ENCODE measurements around the gene AIRE.

The AIRE gene

DNA sequence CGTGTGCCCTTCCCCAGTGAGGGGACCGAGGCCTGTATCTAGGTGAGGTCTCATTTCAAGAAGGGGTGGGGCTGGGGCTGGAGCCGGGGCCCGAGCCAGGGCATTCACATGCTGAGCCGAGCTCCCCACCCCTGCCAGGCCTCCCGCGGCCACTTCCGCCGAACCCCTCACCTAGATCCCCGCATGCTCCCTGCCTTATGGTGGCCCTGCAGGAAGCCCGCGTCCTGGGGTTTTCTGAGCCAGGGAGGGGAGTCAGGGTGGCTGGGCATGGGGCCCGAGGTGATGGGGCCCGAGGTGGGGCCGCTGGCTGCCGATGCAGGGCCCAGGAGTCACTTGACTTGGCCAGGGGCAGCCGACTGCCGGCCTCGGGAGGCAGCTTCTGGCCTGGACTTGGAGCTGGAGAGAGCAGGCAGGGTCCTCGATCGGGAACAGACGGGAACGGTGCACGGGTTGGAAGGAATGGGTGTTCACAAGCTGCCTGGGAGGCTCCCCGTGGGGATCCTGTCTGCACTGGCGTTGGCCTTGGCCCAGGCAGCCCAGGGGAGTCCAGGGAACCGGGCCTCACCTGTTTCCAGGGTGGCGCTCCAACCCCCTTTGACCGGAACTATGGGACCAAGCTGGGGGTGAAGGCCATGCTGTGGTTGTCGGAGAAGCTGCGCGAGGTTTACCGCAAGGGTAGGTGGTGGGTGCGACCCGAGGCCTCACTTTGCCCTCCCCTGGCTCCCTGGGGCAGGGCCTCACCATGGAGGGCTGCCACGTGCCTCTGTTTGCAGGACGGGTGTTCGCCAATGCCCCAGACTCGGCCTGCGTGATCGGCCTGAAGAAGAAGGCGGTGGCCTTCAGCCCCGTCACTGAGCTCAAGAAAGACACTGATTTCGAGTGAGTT lies 40.0 kb downstream of the AIRE start:
- Histone ChIP-seq H3K4me1 (ENCODE audit: control insufficient read depth in 1 of 2, insufficient read depth in 1 of 2, low read depth in 1 of 2, low read length in 1 of 2) (peaks cover 10% of the 10 kb centered on the region in 2 experiments), H3K27ac (no peak overlapping the region), H3K9me3 (no peaks in the 10 kb centered on the region), H3K4me3 (ENCODE audit: low read depth in 1 of 2, low read length in 1 of 2) (no peak overlapping the region), H3K36me3 (peaks cover 71% of the 10 kb centered on the region), H3K27me3 (no peaks in the 10 kb centered on the region)
- TF ChIP-seq, protein P1, sequence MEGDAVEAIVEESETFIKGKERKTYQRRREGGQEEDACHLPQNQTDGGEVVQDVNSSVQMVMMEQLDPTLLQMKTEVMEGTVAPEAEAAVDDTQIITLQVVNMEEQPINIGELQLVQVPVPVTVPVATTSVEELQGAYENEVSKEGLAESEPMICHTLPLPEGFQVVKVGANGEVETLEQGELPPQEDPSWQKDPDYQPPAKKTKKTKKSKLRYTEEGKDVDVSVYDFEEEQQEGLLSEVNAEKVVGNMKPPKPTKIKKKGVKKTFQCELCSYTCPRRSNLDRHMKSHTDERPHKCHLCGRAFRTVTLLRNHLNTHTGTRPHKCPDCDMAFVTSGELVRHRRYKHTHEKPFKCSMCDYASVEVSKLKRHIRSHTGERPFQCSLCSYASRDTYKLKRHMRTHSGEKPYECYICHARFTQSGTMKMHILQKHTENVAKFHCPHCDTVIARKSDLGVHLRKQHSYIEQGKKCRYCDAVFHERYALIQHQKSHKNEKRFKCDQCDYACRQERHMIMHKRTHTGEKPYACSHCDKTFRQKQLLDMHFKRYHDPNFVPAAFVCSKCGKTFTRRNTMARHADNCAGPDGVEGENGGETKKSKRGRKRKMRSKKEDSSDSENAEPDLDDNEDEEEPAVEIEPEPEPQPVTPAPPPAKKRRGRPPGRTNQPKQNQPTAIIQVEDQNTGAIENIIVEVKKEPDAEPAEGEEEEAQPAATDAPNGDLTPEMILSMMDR (IDR thresholded peaks at IDR 0.05): no peak

DNA sequence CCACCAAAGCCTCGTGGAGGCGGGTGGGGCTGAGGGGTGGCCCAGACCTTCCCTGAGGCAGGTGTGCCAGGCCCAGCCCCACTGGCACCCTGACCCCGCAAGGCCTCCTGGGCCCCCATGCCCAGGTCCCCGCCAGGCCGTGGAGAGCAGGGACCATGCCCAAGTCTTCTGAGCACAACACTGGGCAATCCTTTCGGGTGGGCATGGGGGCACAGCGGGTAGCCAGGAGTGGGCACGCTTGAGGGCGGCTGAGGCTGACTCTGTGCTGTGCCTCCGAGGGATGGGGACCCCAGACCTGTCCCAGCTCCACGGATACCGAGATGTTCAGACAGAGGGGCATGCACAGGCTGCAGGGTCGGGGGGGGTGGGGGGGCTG lies 40.6 kb downstream of the AIRE start:
- no peak overlapping the region for H3K4me3 ChIP-seq (ENCODE audit: low read depth in 1 of 2, low read length in 1 of 2)
- H3K4me1 ChIP-seq (ENCODE audit: control insufficient read depth in 1 of 2, insufficient read depth in 1 of 2, low read depth in 1 of 2, low read length in 1 of 2): peaks cover 10% of the 10 kb centered on the region in 2 experiments
- no peaks in the 10 kb centered on the region for H3K9me3 ChIP-seq
- TF ChIP-seq, protein P1 (IDR thresholded peaks at IDR 0.05): no peak
- H3K27ac ChIP-seq: no peak overlapping the region
- H3K36me3 ChIP-seq: peaks cover 66% of the 10 kb centered on the region
- H3K27me3 ChIP-seq: no peaks in the 10 kb centered on the region

DNA sequence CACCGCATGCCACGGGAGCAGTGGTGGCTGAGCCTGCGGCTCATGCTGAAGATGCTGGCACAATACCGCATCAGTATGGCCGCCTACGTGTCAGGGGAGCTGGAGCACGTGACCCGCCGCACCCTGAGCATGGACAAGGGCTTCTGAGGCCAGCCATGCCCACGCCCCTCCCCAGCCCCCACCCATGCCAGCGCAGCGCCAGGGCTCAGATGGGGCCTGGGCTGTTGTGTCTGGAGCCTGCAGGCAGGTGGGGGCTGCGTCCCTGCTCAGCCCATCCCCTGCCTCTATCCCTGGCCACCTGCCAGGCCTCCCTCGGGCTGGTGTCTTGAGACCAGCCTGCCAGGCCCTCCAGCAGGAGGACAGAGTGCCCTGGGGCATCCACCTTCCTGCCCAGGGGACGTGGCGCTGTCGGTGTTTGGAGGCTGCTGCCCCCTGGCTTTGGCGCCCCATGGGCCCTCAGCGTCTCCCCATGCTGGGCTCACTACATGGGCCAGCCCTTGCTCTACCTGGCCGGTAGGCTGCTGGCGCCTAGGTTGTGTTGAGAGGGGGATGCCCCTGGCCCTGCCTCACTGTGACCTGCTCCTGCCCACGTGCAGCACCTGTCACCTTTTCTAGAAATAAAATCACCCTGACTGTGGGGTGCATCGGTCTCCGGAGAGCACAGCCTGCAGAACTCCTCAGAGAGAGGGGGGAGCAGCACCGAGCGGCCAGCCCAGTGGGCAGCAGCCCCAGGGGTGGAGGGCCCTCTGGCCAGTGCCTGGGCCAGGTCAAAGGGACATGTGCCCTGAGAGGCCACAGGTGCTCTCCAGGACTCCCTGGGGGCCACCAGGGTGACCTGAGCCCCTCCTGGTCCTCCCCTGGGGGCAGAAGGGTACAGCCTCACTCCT lies 41.3 kb downstream of the AIRE start:
- H3K4me3 ChIP-seq (ENCODE audit: low read depth in 1 of 2, low read length in 1 of 2): no peak overlapping the region
- H3K27ac ChIP-seq: no peak overlapping the region
- H3K36me3 ChIP-seq: peaks cover 59% of the 10 kb centered on the region
- no peaks in the 10 kb centered on the region for H3K9me3 ChIP-seq
- H3K4me1 ChIP-seq (ENCODE audit: control insufficient read depth in 1 of 2, insufficient read depth in 1 of 2, low read depth in 1 of 2, low read length in 1 of 2): peaks cover 10% of the 10 kb centered on the region in 2 experiments
- no peaks in the 10 kb centered on the region for H3K27me3 ChIP-seq
- TF ChIP-seq, protein P1 (IDR thresholded peaks at IDR 0.05): no peak

DNA sequence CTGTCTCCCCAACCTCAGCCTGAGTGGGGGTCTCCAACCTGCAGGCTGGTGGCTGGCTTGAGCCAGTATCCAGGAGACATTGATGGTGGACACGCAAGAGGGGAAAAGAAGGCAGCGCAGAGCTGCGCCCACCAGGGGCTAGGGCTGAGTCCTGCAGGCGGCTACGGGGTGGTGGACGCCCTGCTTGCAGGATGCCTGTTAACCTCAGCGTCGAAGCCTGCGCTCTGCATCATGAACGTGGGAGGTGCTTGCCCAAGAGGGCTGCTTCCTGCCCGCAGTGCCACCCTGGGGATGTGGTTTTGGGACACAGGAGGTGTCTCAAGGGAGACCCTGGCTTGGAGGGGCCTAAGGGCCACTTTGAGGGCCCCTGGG lies 41.9 kb downstream of the AIRE start:
- H3K36me3 ChIP-seq: peaks cover 53% of the 10 kb centered on the region
- H3K27ac ChIP-seq: no peak overlapping the region
- H3K4me3 ChIP-seq (ENCODE audit: low read depth in 1 of 2, low read length in 1 of 2): no peak overlapping the region
- H3K27me3 ChIP-seq: no peaks in the 10 kb centered on the region
- TF ChIP-seq, protein P1 (IDR thresholded peaks at IDR 0.05): no peak
- no peaks in the 10 kb centered on the region for H3K9me3 ChIP-seq
- H3K4me1 ChIP-seq (ENCODE audit: control insufficient read depth in 1 of 2, insufficient read depth in 1 of 2, low read depth in 1 of 2, low read length in 1 of 2): peaks cover 10% of the 10 kb centered on the region in 2 experiments

DNA sequence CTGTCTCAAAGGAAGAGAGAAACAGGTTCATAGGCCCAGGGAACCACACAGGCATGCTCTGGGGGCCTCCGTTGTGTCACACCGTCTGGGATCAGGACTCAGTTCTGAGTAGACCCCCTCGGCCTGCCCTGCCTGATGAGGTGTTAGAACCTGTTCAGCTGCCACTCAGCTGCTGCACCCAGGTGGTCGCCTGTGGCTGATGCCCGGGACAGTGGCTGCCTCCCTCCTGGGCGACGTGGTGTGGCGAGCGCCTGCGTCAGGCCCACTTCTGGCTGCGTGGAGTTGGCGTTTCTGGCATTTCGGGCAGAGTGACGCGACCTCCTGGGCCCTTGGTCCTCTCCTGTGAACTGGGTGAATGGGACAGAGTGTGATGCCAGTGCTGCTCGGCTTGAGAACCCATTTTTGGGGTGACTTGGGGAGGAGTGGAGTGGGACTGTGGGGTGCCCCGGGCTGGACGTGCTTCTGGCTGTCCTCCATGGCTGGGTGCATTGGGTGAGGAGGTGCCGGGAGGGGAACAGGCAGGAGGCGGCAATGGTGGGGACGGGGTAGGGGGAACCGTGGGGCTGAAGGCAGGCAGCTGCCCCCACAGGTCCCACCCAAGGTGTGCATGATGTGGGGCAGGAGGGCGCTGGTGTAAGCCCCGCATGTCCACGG lies 42.7 kb downstream of the AIRE start:
- no peak overlapping the region for H3K4me3 ChIP-seq (ENCODE audit: low read depth in 1 of 2, low read length in 1 of 2)
- no peaks in the 10 kb centered on the region for H3K27me3 ChIP-seq
- H3K9me3 ChIP-seq: no peaks in the 10 kb centered on the region
- TF ChIP-seq, protein P1 (IDR thresholded peaks at IDR 0.05): no peak
- H3K36me3 ChIP-seq: peaks cover 45% of the 10 kb centered on the region
- no peak overlapping the region for H3K27ac ChIP-seq
- H3K4me1 ChIP-seq (ENCODE audit: control insufficient read depth in 1 of 2, insufficient read depth in 1 of 2, low read depth in 1 of 2, low read length in 1 of 2): peaks cover 10% of the 10 kb centered on the region in 2 experiments
